ENCODE data around the gene MCF2L.
"Not testable (repeated sequence)": the region's sequence is repeated elsewhere in the genome, so short reads cannot be mapped to it uniquely, and the experiment has no call there.

MCF2L gene

DNA sequence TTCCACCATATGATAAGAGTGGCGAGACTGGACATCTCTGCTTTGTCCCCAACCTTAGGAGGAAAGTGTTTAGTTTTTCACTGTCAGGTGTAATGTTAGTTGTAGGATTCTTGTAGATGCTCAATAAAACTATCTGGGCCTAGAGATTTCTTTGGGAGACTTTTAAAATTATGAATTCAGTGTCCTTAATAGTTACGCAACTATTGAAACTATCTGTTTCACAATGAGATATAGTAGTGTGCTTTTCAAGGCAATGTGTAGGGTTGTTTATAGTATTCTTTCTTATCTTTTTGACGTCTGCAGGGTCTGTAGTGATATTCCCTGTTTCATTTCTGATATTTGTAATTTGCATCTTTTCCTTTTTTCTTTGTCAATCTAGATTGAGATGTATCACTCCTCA lies 103.4 kb downstream of the MCF2L start:
- no peak for DNase-seq

DNA sequence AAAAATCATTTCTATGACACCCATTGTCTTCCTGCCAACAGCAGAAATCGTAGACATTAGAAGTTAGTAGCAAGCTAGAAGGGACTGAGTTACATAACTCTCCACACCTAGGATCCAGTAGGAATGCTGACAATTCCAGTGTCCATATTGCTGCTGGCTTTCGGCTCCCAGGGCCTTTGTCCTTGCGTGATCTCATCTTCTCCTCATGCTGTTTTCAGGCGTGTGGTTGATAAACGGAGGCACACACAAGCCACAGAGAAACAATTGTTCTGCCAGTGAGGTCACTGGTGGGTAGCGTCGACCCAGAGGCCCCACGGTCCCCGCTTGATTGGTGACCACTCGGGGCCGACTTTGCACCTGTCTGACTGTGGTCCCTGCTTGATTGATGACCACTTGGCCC lies 104.9 kb downstream of the MCF2L start:
- no peak for DNase-seq

DNA sequence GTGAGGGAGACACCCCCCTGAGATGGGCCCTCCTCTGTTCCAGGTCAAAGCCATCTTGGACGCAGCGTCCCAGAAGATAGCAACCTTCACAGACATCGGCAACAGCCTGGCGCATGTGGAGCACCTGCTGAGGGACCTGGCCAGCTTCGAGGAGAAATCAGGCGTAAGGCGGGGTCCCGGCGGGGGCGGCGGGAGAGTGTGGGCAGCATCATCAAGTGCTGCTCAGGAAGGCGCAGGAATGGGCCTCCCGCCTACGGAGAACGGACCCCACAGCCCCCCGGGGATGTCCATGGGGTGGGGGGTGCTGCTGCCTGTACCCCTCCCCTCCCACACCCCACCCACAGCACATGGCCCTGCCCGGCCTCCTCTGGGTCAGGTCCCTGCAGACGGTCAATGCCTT lies 105.4 kb downstream of the MCF2L start:
- DNase-seq = no peak

DNA sequence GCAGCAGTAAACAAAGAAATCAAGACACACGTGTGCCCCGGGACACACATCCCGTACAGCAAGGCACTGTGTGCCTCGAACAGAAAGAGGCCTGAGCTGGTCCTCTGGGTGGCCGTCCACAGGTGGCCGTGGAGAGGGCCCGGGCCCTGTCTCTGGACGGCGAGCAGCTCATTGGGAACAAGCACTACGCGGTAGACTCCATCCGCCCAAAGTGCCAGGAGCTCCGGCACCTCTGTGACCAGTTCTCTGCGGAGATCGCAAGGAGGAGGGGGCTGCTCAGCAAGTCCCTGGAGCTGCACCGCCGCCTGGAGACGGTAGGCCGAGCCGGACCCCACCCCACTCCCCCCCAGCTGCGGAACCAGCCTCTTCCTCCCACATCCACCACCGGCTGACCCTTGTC lies 105.9 kb downstream of the MCF2L start:
- no peak for DNase-seq

DNA sequence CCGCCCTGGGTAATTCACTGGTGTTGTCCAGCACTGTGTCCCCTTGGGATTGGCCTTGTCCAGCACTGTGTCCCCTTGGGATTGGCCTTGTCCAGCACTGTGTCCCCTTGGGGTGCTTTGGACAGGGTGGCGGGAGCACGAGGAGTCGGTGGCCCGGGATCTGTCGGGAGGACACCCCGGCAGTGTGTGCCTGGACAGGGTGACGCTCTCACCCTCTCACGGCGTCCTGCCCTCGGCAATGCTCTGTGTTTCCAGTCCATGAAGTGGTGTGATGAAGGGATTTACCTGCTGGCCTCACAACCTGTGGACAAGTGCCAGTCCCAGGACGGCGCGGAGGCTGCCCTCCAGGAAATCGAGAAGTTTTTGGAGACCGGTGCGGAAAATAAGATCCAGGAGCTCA lies 106.7 kb downstream of the MCF2L start:
- DNase-seq = no peak

DNA sequence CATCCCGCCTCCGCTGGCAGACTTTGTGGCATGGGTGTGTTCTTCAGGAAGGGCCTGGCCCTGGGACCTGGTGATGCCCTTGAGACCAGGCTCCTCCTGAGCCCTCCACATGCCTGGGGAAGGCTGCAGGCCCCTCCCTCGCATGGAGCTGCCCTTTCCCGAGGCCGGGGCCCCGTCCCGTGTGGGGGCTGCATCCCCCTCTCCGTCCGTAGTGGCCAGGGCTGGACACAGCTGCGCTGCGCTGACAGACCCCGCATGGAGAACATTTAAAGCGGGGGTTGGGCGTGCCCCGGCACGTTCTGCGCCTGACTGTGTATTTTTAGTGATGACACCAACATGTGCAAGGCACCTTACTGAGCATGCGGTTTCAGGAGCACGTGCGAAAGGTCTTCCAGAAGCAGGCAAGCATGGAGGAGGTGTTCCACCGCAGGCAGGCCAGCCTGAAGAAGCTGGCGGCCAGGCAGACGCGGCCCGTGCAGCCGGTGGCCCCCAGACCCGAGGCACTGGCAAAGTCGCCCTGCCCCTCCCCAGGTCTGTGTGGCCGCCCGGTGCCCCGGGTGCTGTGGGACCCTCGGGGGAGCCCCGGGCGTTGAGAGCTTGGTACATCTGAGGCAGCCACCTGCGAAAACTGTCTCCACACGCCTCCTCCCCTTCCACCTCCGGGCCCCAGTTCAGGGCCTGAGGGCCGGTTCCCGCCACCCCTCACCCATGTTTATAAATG lies 107.8 kb downstream of the MCF2L start:
- no peak for DNase-seq

DNA sequence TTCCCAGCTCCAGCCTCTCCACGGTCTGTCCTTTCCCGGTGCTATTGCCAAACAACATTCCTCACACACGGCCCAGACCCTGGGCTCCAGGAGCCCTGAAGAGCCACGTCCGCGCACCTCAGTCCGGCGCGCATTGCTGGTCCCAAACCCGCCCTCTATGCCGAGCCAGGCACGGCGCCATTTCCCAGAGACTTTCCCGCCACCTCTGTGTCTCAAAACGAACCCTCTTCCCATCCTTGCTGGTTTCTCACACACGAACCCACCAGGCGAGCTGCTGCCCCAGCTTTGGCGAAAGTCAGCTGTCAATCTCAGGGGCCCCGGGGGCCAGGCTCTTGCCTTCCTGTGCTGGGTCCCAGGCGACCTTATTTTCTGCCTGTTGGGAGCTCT lies 108.5 kb downstream of the MCF2L start:
- DNase-seq = no peak

DNA sequence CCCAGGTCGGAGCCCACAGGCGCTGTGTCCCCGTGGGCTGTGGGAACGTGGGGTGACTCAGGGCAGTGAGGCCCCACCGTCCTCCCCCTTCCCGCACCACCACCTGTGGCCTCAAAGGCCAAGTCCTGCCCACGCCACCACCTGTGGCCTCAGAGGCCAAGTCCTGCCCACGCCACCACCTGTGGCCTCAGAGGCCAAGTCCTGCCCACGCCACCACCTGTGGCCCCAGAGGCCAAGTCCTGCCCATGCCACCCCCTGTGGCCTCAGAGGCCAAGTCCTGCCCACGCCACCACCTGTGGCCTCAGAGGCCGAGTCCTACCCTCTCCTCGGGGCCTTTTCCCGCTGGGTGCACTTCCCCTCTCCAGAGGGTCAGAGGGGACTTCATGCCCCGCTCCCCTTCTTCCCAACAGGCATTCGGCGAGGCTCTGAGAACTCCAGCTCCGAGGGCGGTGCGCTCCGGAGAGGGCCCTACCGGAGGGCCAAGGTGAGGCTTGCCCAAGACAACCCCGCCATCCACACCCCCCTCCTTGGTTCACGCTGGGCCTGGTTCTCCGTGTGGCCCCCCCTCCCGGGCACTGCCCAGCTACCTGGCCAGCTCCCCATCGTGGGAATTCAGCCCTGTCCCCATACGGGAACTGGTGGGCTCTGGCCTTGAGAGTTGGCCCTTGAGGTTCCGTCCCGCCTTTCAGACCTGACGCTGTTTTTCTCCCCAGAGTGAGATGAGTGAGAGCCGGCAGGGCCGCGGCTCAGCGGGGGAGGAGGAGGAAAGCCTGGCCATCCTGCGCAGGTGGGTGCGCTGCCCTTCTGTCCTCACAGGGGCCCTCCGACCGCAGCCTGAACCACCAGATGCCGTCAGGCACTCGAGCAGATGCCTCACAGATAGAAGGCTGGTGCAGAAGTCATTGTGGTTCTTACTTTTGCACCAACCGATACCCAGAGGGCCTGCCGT lies 109.2 kb downstream of the MCF2L start:
- no peak for DNase-seq

DNA sequence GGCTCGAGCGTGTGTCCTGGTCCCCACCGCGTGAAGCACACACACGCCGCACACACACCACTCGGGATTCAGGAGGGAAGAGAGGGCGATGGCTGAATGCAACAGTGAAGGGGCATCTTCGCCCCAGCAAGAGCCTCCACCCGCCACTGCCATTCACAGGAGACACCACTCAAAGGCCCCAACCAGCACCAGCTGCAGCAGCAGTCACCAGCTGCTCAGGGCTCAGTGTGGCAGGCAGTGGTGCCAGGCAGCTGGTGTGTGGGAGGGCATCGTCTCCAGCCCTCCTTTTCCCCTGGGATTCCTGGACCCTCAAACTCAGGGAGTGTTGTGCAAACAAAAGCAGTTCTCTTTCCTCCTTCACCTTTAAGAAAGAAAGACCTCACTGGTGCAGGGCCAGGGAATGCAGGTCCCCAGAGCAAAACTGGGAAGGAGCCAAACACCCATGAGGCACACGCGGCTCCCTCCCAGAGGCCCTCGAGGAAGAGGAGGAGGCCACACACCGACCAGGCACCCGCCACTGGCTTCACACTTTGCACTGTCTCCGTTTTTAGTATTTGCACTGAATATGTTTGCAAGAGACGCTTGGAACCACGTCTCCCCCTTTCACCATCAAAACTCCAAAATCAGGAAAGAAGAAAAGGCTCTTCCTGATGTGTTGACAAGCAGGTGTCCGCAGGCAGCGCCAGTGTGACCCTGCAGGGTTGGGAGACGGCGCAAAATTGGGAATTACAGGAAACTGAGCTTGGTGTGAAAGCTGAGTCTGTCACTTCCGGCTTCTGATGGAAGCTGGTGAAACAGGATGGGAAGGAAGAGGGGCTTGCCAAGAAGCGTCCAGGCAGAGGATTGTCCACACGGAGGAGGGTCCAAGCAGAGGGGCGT lies 110.1 kb downstream of the MCF2L start:
- DNase-seq = no peak

DNA sequence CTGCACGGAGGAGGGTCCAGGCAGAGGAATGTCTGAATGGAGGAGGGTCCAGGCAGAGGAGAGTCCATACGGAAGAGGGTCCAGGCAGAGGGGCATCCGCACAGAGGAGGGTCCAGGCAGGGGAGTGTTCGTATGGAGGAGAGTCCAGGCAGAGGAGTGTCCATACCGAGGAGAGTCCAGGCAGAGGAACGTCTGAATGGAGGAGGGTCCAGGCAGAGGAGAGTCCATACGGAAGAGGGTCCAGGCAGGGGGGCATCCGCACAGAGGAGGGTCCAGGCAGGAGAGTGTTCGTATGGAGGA lies 110.7 kb downstream of the MCF2L start:
- DNase-seq = not testable (repeated sequence)

DNA sequence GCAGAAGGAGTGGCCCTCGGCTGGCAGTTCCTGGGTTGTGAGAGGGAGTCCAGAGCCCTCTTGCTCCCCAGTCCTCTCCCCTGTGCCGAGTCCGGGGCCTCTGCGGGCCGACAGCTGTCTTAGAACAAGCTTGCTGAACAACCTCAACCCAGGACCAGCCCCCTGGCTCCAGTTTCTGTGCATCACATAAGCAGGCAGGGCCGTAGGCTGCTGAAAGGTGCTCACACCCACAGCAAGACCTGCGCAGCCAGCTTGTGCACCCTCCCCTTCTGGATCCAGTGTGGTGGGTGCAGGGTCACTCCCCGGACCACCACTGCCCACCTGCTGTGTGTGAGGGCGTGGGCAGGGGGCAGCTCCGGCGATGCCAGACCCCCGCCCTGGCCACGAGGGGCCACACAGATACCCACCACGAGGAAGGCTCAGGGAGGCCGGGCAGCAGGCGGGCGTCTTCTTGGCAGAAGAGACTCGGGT lies 111.4 kb downstream of the MCF2L start:
- no peak for DNase-seq

DNA sequence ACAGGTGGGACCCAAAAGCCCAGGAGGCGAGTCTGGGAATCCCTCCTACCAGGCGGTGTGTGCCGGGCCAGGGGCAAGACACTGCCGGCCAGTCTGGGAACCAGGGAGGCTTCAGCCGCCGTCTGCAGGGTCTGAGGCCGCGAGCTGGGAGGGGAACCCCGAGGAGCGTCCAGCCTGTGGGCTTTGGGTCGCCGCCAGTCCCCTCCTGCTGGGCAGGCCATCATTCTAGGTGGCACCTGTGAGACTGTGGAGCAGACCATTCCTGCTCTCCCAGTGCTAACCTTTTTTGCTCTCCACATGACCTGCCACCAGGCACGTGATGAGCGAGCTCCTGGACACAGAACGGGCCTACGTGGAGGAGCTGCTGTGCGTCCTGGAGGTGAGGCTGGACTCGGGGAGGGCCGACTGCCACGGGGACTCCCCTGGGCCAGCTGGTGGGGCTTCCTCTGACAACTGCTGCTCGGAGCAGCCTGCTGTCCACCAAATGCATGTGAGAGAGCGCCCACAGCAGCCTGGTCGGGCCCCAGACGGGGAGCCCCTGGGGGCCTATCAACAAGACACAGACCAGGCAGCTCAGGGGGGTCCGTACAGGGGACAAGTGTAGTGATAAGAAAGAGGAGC lies 112.0 kb downstream of the MCF2L start:
- DNase-seq = no peak

DNA sequence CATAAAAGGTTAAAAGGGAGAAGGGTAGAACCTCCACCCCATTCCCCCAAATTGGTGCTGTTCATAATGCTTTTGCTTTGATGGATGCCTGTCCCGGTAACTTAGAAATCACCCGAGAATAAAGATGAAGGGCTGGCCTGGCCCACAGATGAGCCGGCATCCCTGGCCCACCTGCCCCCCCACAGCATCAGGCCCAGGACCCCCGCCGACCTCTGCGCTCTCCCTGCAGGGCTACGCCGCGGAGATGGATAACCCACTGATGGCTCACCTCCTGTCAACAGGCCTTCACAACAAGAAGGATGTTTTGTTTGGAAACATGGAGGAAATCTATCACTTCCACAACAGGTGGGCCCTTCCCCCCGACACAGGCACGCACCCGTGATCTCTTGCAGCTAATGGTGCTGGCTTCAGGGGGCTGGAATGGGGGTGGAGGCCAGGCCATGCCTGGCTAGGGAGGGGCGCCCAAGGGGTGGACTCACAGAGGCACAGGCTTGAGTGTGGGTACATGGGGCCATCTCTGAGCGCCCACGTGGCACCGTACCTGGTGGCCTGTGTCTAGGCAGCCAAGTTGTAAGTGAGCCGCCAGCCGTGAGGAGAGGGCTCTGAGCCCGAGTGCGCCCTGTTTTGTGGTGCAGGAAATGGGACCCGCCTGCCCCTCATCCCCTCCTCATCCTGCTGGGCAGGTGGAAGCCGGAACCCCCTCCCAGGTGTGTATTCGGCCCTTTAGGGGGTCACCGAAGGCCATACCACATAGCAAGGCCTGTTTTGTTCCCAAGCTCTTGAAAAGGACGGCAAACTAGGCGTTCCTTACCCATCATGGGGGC lies 113.4 kb downstream of the MCF2L start:
- DNase-seq = no peak

DNA sequence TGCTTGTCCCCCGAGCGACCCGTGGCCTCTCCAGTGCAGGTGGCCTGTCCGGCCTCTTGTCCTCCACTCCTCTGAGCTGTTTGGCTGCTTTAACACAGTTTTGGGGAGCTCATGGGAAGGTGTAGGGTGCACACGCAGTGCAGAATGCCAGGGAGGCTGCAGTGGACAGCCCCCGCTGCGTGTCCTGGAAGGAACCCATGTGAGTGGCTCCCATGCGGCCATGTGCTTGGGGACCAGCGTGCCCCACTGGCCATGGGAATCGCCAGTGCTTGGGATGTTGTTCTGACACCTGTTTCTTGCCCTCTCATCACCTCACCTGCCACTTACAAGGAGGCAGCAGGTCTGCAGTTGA lies 114.0 kb downstream of the MCF2L start:
- DNase-seq = no peak

DNA sequence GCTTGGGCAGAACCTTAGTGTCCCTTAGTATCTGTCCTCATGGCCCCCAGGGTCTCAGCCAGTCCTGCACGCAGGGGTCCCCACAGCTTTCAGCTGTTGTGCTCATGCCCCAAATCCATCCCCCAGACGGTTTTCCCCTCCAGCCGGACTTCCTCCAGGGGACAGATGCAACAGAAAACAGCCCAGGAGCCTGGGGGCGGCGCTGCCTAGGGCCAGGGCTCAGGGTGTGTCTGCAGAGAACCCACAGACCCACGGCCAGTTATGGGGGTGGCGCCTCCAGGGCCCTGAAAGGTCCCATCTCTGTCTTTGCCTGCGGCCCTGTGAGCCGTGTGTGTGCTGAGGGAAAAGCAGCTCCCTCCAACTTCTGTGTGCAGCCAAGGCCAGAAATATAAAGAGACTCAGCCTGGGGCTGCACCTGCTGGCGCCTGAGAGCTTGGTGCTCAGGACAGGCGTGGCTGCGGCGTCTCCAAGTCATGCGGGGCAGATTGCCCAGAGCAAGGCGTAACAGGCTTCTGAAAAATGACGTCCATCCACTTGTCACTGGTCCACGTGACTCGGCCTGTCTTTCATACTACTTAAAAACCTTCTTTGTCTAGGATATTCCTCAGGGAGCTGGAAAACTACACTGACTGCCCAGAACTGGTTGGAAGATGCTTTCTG lies 114.5 kb downstream of the MCF2L start:
- DNase-seq = no peak

DNA sequence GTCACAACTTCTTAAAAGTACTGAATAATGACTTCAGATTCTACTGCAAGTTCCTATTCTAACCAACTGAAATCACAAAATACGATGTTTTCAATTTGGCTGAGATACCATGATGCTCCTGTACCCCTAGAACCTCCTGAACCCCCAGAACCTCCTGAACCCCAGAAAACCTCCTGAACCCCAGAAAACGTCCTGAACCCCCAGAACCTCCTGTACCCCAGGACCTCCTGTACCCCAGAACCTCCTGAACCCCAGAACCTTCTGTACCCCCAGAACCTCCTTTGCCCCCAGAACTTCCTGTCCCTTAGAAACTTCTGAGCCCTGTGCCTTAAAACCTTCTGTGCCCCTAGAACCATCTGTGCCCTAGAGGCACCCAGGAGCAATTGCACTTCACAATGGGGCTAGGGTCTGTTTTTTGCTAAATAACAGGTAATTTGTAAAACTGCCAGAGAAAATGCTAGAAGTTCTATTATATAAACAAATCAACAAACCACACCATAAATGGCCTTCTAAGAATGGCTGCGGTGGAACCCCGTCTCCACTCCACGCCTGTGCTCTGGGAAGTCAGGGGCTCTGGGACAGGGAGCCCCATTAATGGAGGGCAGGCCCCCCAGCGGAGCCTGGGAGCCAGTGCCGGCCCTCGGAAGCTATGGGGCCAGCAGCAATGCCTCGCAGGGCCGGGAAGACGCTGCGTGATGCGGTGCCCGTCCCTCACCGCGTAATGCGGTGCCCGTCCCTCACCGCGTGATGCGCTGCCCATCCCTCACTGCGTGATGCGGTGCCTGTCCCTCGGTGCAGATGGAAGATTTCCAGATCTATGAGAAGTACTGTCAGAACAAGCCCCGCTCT lies 115.3 kb downstream of the MCF2L start:
- DNase-seq = no peak

DNA sequence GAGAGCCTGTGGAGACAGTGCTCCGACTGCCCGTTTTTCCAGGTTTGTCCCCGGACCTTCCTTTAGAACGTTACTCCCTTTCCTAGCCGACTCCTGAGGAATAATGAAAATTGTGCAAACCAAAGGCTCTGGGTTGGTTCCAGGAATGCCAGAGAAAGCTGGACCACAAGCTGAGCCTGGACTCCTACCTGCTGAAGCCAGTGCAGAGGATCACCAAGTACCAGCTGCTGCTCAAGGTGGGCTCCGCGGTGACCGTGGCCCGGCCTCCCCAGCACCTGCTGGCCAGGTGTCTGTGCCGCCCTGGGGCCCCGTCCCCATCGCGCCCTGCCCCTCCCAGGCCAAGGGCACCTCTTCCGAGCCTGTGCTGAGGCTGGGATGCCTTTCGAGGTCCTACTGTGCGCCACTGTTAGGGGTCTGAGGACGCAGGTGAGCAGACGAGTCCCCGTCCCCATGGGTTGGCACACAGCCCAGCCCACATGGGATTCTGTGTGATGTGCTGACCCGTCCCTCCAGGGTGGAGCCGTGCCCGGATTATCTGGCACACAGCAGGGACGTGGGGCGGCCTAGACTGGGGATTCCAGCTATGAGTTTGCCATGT lies 116.0 kb downstream of the MCF2L start:
- no peak for DNase-seq

DNA sequence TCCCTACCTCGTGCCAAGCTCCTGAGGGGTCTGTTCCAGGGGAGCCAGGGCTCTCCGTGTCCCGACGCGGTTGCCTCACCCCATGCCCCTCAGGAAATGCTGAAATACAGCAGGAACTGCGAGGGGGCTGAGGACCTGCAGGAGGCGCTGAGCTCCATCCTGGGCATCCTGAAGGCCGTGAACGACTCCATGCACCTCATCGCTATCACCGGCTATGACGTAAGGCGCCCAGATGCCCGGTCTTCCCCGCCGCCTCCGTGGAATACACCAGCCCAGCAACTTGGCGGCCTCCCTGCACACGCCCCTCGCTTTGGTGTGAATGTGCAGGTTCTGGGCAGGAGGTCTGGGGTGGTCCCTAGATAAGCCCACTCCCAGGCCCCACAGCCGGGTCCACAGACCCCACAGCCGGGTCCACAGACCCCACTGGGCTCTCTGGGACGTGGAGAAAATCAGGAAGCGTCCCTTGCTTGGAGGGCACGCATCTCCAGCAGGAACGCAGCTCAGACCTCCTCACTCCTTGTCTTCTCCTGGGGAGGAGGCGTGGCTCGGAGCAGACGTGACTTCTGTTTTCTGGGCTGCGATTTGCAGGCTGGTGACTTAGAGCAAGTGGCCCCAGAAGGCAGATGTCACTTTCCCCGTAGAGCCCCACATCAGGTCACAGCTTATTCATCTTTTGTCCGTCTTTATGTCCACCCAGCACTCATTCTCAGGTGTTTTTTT lies 117.2 kb downstream of the MCF2L start:
- DNase-seq = no peak

Data from activated gamma-delta T cell (primary cell).